Small intestine (tissue), 7 donors: ENCODE data around the gene SH3PXD2B. TPM values are rescaled to one million over a fixed set of nuclear protein-coding genes. Genes with fewer than 3 reads are reported as not detected.
A peak's percentile ranks its signal among the peaks of the same experiment; 100 is the strongest.

Source experiments
- DNase-seq, 2 donors: peaks; one replicate each; pipeline versions ENCODE4 v3.0.0 to v3.0.0-alpha.2; 2013
- FAIRE-seq: peaks from 2 replicates; lab custom pipeline; 2012; peaks lifted over from hg19 to GRCh38; lab: Jason Lieb, UNC
- H3K27ac ChIP-seq, 3 donors: one replicate each; pipeline ENCODE4 v1.5.1; 2013; ENCODE audit warnings: low read length in 2 of 3, mild to moderate bottlenecking in 2 of 3, control low read depth in 1 of 3, inconsistent platforms in 1 of 3, low read depth in 1 of 3, moderate library complexity in 1 of 3
- H3K27me3 ChIP-seq, 3 donors: one replicate each; pipeline ENCODE4 v1.6.1; 2013; ENCODE audit warnings: low read length in 3 of 3, inconsistent platforms in 1 of 3; ENCODE audit not compliant: control insufficient read depth in 3 of 3, insufficient read depth in 3 of 3
- H3K36me3 ChIP-seq, 3 donors: one replicate each; pipeline ENCODE4 v1.6.1; 2013; ENCODE audit warnings: low read length in 3 of 3, inconsistent platforms in 1 of 3, low read depth in 1 of 3, mild to moderate bottlenecking in 1 of 3, moderate library complexity in 1 of 3; ENCODE audit not compliant: control insufficient read depth in 3 of 3, insufficient read depth in 2 of 3
- H3K4me1 ChIP-seq, 3 donors: one replicate each; pipeline ENCODE4 v1.6.1; 2013; ENCODE audit warnings: low read length in 2 of 3, inconsistent platforms in 1 of 3, low read depth in 1 of 3, mild to moderate bottlenecking in 1 of 3, moderate library complexity in 1 of 3; ENCODE audit not compliant: control insufficient read depth in 3 of 3, insufficient read depth in 2 of 3
- H3K4me3 ChIP-seq, 3 donors: one replicate each; pipeline ENCODE4 v1.5.1; 2013; ENCODE audit warnings: low read length in 3 of 3, control low read depth in 1 of 3, inconsistent platforms in 1 of 3, low read depth in 1 of 3, mild to moderate bottlenecking in 1 of 3, moderate library complexity in 1 of 3
- H3K9me3 ChIP-seq, 2 donors: one replicate each; pipeline ENCODE4 v1.6.1; 2013; ENCODE audit warnings: low read depth in 1 of 2, low read length in 1 of 2; ENCODE audit not compliant: control insufficient read depth in 2 of 2, insufficient read depth in 1 of 2
- WGBS, 3 donors: extraction: QIAGEN DNeasy Blood & Tissue Kit; methylation state at CpG; one replicate each; pipeline ENCODE4 v1.1.7; 2013; 5-methylcytosine and 5-hydroxymethylcytosine counted together
- polyA plus RNA-seq, 4 donors: library from polyadenylated mRNA; stranded (reverse) in 3 of 4; unstranded in 1 of 4; fragments of 200-250 nt in 3 of 4; fragments of 120-200 nt in 1 of 4; gene quantifications; one replicate each; pipeline versions ENCODE4 v1.2.1 to v1.2.3, GENCODE V29; 2013
- donor health status: healthy with polysubstance abuse.
- donor health status: control.
- donor health status: control.
- donor health status: Bipolar disorder and iron deficiency.
- donor health status: healthy.

SH3PXD2B gene
- polyA plus RNA-seq, 4 donors: 1.1 to 11.9 (median 6.5) TPM

DNA sequence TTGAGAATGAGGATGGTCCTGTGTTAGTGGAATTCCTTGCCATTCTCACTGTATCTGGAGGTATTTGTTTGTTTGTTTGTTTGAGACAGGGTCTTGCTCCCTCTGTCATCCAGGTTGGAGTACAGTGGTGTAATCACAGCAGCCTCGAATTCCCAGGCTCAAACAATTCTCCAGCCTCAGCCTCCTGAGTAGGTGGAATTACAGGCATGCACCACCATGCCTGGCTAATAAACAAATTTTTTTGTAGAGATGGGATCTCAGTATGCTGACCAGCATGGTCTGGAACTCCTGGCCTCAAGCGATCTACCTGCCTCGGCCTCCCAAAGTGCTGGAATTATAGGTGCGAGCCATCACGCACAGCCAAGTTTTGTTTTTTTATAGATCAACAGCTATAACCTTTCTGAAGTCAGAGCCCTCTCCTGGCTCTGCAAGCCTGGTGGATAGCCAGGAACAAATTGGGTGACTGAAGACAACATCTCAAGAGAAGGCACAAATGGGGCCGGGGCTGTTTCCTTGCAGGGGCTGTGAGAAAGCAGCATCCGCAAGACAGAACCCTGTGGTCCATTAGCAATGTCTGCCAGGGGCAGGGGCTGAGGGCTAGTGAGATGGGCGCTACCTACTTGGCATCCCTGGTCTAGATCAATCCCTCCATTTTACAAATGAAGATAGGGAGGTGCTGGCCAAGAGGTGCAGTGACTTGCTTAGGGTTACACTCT is 18.8 kb downstream of the SH3PXD2B start:
- Histone ChIP-seq H3K4me1 (peaks cover 0 to 11% (median 0%) of the 10 kb centered on the region in 3 donors), H3K36me3 (peaks cover 0 to 24% (median 0%) of the 10 kb centered on the region in 3 donors), H3K27ac (no peak overlapping the region), H3K9me3 (no peaks in the 10 kb centered on the region), H3K27me3 (no peaks in the 10 kb centered on the region), H3K4me3 (no peak overlapping the region)
- 69 to 78% (median 71%) methylated on average over 8 of the region's 8 CpGs for WGBS, 3 donors
- DNase-seq (no peak), FAIRE-seq (no peak)

DNA sequence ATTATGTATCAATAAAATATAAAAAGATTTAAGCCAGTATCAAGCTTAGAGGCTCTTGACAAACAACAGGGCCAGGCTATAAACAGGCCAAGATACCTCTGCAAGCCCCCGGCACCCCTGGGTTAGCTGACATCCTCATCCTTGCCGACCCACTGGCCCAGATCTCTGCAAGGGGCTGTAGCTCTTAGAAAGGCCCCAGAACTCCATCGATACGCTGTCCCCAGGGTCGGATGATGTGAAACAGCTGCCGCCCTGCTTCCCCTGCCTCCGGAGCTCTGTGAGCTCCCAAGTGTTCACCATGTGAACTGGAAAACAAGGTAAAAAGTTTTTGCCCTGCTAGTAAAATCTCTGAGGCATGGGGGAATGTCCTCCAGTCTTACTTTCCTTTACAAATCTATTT is 20.1 kb downstream of the SH3PXD2B start:
- Histone ChIP-seq H3K4me1 (peaks cover 0 to 11% (median 0%) of the 10 kb centered on the region in 3 donors), H3K4me3 (no peak overlapping the region), H3K9me3 (no peaks in the 10 kb centered on the region), H3K27me3 (no peaks in the 10 kb centered on the region), H3K36me3 (peaks cover 0 to 22% (median 0%) of the 10 kb centered on the region in 3 donors), H3K27ac (no peak overlapping the region)
- 74 to 81% (median 78%) methylated on average over 7 of the region's 7 CpGs for whole genome bisulfite sequencing, 3 donors
- no peak for DNase-seq
- FAIRE-seq: no peak

DNA sequence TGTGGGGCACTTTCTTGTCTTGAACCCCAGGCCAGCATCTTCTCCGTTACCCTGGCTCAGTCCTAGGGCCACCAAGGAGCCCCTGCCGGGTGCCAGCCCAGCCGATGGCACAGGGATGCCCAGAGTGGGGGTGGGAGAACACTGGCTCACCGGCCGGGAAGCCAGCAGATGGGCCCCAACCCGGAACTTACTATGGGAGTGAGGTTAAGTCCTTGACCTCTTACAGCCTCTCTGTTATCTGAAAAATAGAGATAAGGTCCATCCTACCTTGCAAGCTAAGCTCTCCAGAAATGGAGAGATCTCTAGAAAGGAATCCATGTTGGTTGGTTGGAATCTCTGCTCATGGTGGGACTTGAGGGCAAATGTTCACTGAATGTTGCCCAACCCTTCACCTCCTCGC is 20.8 kb downstream of the SH3PXD2B start:
- 77 to 87% (median 82%) methylated on average over 7 of the region's 7 CpGs for WGBS, 3 donors
- FAIRE-seq: no peak

DNA sequence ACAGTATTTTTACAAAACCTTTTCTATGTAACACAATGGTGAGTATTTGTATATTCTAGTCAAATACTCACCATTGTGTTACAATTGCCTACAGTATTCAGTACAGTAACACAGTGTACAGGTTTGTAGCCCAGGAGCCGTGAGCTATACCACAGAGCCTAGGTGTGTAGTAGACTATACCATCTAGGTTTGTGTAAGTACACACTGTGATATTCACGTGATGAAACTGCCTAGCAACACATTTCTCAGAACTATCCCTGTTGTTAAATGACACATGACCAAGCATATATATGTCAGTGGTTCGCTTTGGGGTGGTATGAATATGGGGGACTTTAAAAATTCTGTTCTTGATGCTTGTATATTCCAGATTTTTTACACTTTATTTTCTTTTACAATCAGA is 21.3 kb downstream of the SH3PXD2B start:
- Histone ChIP-seq H3K36me3 (peaks cover 0 to 22% (median 0%) of the 10 kb centered on the region in 3 donors), H3K27me3 (no peaks in the 10 kb centered on the region), H3K27ac (no peak overlapping the region), H3K4me3 (no peak overlapping the region), H3K4me1 (peaks cover 0 to 9% (median 0%) of the 10 kb centered on the region in 3 donors), H3K9me3 (no peaks in the 10 kb centered on the region)
- DNase-seq (no peak), FAIRE-seq (no peak)
- WGBS, 3 donors: 82 to 86% (median 83%) methylated on average over 3 of the region's 3 CpGs

More for the DNA sequence above, 20.8 kb downstream of the SH3PXD2B start:
- no peaks in the 10 kb centered on the region for H3K27me3 ChIP-seq
- no peak for DNase-seq
- H3K9me3 ChIP-seq: no peaks in the 10 kb centered on the region
- peaks cover 0 to 11% (median 0%) of the 10 kb centered on the region in 3 donors for H3K4me1 ChIP-seq
- H3K27ac ChIP-seq: no peak overlapping the region
- no peak overlapping the region for H3K4me3 ChIP-seq
- peaks cover 0 to 22% (median 0%) of the 10 kb centered on the region in 3 donors for H3K36me3 ChIP-seq

DNA sequence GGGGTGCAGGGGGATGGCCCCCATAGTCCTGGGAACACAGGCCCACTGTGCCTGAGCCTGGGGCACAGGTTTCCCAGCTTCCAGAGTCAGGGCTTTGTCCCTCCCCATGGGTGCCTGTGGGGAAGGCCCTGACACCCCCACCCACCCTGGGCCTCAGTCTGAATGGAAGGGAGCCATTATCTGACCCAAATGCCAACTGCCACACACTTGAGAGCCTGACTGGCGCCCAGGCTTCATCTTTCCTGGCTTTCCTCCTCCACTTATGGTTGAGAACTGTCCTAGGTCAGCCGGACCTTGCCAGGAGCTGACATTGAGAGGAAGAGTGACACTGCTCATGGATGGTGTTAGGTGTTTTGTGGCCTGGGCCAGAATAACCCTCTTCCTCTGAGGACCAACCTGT is 24.0 kb downstream of the SH3PXD2B start:
- no peaks in the 10 kb centered on the region for H3K4me1 ChIP-seq
- no peaks in the 10 kb centered on the region for H3K9me3 ChIP-seq
- no peaks in the 10 kb centered on the region for H3K27me3 ChIP-seq
- H3K36me3 ChIP-seq: peaks cover 0 to 7% (median 0%) of the 10 kb centered on the region in 3 donors
- 66 to 90% (median 83%) methylated on average over 2 of the region's 2 CpGs for WGBS, 3 donors
- no peak overlapping the region for H3K4me3 ChIP-seq
- FAIRE-seq (no peak), DNase-seq (no peak)
- H3K27ac ChIP-seq: peak overlapping the region in 1 of 3 donors; percentile 84

DNA sequence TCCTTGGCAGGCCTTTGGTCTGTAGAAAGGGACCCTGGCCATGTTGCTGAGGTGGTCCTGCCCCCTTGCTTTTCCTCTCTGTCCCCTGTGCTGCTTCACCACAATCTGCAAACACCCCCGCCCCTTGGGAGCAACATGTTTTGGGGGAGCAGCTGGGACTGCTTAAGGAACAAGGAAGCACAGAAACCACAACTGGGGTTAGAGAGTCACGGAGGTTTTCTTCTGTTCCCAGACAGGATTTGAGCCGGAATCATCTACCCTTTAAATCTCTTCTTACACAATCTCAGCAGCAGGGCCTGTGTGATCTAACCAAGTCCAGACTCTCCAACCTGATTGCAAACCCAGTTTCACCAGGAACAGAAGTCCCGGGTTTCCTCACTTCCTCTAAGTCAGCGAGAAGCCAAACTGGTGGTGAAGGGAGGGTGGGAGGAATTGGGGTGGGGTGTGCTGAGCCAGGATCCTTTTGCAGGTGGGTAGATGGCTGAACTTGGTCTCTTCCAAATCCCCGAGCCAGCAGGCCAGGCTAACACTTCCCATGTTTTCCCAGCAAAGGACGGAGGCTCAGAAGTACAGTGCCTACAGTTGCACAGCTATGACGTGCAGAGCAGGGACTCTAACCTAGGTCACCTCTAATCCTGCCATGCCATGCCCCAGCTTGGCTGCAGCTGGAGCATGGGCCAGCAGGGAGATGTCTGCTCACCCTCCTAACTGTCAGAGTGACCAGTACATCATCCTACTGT is 25.0 kb downstream of the SH3PXD2B start:
- 53 to 74% (median 59%) methylated on average over 8 of the region's 8 CpGs for WGBS, 3 donors
- Histone ChIP-seq H3K4me3 (no peak overlapping the region), H3K27me3 (no peaks in the 10 kb centered on the region), H3K9me3 (no peaks in the 10 kb centered on the region), H3K4me1 (peaks cover 0 to under 1% (median 0%) of the 10 kb centered on the region in 3 donors), H3K36me3 (peaks cover 0 to 10% (median 0%) of the 10 kb centered on the region in 3 donors), H3K27ac (peak overlapping the region in 1 of 3 donors; percentile 84)
- DNase-seq (no peak), FAIRE-seq (no peak)

DNA sequence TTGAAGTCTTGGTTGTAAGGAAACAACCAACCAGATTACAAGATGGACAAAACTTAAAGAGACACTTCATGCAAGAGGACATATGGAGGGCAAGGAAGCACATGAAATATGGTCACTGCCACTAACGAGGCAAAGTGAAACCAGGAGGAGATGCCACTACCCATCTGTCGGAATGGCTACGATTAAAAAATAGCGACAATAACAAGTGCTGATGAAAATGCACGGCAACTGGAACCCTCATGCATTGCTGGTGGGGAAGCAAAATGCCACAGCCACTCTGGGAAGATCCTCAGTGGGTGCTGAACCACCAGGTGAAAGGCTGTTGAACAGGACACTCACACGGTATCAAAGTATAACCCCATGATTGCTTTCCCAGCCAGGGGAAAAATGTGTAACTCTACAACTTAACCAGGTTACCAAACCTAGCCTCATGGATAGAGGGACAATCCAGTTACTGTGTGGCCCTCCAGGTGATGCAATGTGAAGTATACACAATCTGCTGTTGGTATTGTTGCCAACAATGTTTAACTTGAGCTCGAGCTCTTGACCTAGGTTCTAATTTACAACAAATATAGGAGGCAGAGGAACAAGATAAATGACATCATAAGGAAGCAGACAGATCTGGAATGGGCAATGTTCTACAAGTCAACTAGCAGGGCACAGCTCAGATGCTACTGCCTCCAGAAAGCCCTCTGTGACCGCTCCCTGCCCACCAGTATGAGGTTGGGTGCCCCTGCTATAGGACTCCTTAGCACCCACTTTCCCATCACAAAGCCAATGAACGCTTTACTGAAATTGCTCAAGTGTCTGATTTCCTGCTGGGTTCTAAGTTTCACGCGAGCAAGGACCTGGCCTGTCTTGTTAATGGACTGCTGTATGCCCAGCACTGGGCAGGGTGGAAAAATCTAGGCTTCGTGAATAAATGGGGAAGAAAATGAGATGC is 25.8 kb downstream of the SH3PXD2B start:
- H3K4me3 ChIP-seq: no peak overlapping the region

DNA sequence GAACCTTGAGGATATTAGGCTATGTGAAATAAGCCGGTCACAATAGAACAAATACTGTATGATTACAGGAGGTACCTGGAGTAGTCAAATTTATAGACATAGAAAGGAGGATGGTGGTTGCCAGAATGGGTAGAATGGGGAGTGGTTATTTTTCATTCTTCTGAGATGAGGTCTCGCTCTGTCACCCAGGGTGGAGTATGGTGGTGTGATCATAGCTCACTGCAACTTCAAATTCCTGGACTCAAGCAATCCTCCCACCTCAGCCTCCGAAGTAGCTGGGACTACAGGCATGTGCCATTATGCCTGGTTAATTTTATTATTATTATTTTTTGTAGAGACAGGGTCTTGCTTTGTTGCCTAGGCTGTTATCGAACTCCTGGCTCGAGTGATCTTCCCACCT is 27.1 kb downstream of the SH3PXD2B start:
- H3K36me3 ChIP-seq: peaks cover 0 to 21% (median 0%) of the 10 kb centered on the region in 3 donors
- WGBS, 3 donors: 94 to 95% (median 94%) methylated on average over 5 of the region's 5 CpGs
- no peak overlapping the region for H3K27ac ChIP-seq
- H3K4me1 ChIP-seq: peaks cover 0 to 3% (median 0%) of the 10 kb centered on the region in 3 donors
- DNase-seq (no peak), FAIRE-seq (no peak)
- no peaks in the 10 kb centered on the region for H3K9me3 ChIP-seq
- H3K4me3 ChIP-seq: no peak overlapping the region
- H3K27me3 ChIP-seq: no peaks in the 10 kb centered on the region

More for the DNA sequence above, 25.8 kb downstream of the SH3PXD2B start:
- DNase-seq (no peak), FAIRE-seq (no peak)
- Histone ChIP-seq H3K9me3 (no peaks in the 10 kb centered on the region), H3K27ac (peak overlapping the region in 1 of 3 donors; percentile 68), H3K4me1 (peaks cover 0 to 3% (median 0%) of the 10 kb centered on the region in 3 donors), H3K36me3 (peaks cover 0 to 12% (median 0%) of the 10 kb centered on the region in 3 donors), H3K27me3 (no peaks in the 10 kb centered on the region)
- 78 to 84% (median 78%) methylated on average over 12 of the region's 12 CpGs for WGBS, 3 donors
